ENCODE results near the gene FDCSP. TPM values are rescaled to one million over a fixed set of nuclear protein-coding genes. Genes with fewer than 3 reads are reported as not detected.

FDCSP gene
- total and polyA plus RNA-seq, 2 of the 13 experiments (the other 11 are each of a cell fraction or from before 2014, with no cell fraction given): not detected

GRCh38 chr4:70197842-70198241, 28.1 kb upstream of the FDCSP start (continued):
- TF ChIP-seq GABPA (IDR thresholded peaks at IDR 0.05; ENCODE audit: low read depth, low read length) (no peak), GABPA (CRISPR knock-in tag; IDR thresholded peaks at IDR 0.05; ENCODE audit: low read depth) (no peak), ZNF407 (CRISPR knock-in tag; IDR thresholded peaks at IDR 0.05; ENCODE audit: not compliant biosample characterization) (no peak), ZNF503 (CRISPR knock-in tag; IDR thresholded peaks at IDR 0.05) (no peak), ZBTB38 (CRISPR knock-in tag; IDR thresholded peaks at IDR 0.05) (no peak), REL (CRISPR knock-in tag; conservative IDR thresholded peaks at IDR 0.05) (no peak), HOXA9 (CRISPR knock-in tag; IDR thresholded peaks at IDR 0.05; ENCODE audit: borderline replicate concordance) (no peak), DDIT3 (CRISPR knock-in tag; IDR thresholded peaks at IDR 0.05) (no peak), ZBTB2 (CRISPR knock-in tag; IDR thresholded peaks at IDR 0.05; ENCODE audit: low read depth) (no peak), ZGPAT (CRISPR knock-in tag; IDR thresholded peaks at IDR 0.05) (no peak), FOXK1 (CRISPR knock-in tag; IDR thresholded peaks at IDR 0.05; ENCODE audit: borderline replicate concordance, low read depth) (no peak), ATAD3A (CRISPR knock-in tag; IDR thresholded peaks at IDR 0.05) (no peak), NFE2L2 (IDR thresholded peaks at IDR 0.05; ENCODE audit: low read length) (no peak), ATF2 (CRISPR knock-in tag; IDR thresholded peaks at IDR 0.05) (no peak; the same call in 1 of the 2 replicates), PITX1 (CRISPR knock-in tag; IDR thresholded peaks at IDR 0.05) (no peak), ZNF282 (IDR thresholded peaks at IDR 0.05; ENCODE audit: partially characterized antibody) (no peak)

Measured in HepG2 (cell line).